RCC 7860 (cell line): Measurements from ENCODE around the gene FBXL7.

Experiments
- DNase-seq: peaks from one replicate; pipeline ENCODE4 v3.0.0-alpha.2; 2015; ENCODE audit warnings: low spot score
- FAIRE-seq: peaks from 2 replicates; lab custom pipeline; 2012; peaks lifted over from hg19 to GRCh38; lab: Jason Lieb, UNC

FBXL7 gene

DNA sequence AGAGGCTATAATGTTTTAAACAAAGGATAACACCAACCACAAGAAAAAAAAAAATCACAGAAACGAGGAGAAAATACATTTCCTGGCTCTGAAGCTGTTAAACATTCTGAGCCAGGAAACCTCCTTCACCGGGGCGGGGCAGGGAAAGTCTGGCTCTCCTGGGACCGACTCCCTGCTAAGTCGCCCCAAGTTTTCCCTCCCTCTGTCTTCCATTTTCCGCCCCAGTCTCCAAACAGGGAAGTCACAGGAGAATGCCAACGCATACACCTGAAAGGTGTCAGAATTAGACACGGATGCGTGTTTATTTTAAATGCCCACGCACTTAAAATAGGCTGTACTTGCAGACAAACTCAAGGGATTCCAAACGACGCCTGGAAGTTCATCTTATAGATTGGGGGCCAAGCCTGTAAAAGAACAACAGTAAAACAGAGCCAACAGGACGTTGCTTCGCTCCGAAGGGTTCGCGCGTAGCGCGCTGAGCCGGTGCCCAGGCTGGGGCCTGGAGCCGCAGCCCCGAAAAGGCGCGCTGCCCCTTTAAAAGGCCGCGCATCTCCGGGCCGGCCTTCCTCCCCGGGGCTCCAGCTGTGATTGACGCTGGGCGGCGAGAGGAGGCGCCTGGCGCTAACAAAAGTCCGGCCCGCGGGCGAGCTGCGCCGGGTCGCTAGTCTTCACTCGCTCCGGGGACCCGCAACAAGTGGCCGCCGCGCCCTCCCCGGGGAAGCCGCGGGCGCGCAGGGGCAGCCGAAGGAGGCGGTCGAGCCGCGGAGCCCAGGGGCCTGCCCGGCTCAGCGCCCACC lies at the start of gene FBXL7:
Gene FBXL7, plus strand, starts transcription at position 653 of the 797 bp plus-strand sequence.
- DNase-seq (peak; percentile 63), FAIRE-seq (peak; percentile 38)

DNA sequence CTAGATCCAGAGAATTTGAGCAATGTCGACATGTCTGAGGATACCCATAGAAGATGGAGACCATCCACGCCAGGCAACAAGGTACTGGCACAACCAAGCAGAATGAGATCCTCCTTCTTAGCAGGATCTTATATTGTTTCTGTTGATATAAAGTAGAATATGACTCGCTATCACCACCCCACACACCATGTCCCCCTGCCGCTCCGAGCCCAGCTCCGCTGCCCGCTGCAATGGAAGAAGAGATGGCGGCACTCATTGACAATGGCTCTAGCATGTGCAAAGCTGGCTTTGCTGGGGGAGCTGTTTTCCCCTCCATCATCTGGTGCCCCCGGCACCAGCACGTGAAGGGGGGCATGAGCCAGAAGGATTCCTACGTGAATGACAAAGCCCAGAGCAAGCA lies 49.5 kb upstream of the FBXL7 start:
- FAIRE-seq (no peak), DNase-seq (no peak)

DNA sequence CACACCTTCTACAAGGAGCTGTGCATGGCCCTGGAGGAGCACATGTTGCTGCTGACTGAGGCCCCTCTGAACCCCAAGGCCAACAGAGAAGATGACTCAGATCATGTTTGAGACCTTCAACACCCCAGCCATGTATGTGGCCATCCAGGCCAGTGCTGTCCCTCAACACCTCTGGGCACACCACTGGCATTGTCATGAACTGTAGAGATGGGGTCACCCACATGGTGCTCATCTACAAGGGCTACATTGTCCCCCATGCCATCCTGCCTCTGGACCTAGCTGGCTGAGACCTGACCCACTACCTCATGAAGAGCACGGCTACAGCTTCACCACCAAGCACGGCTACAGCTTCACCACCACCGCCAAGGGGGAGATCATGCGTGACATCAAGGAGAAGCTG lies 49.0 kb upstream of the FBXL7 start:
- FAIRE-seq, result no peak

DNA sequence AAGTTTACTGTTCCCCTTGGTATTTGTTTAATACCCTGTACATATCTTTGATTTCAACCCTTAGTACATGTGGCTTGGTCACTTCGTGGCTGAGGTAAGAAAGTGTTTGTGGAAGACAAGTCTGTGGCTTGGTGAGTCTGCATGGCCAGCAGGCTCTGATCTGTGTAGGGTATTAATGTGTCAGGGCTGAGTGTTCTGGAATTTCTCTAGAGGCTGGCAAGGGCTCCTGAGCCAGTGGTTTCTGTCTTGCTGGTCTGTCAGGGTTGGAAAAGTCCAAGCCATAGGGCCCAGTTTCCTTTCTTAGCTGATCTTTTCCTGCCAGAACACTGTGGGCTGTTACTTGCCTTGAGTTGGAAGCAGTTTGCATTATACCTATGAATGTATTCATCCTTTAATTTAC lies 48.0 kb upstream of the FBXL7 start:
- DNase-seq, result no peak
- FAIRE-seq, result no peak

More for the DNA sequence above, 49.0 kb upstream of the FBXL7 start:
- DNase-seq, result no peak

DNA sequence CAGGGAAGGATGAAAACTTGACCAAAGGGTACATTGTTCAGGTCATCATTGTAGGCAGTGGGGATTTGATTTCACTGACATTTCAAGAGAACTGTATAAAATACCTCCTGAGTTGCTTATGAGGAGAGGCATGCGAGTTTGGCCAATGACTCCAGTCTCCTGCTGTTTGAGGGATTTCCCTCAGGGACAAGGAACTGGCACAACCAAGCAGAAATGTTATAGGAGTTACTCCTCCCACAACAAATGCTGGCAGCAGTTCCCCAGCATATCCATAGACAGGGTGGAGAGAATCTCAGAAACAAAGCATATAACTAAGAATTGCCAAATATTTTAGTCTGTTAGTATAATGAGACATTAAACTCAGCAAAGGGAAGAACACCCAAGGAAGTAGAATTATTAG lies 47.2 kb upstream of the FBXL7 start:
- DNase-seq (no peak), FAIRE-seq (no peak)

DNA sequence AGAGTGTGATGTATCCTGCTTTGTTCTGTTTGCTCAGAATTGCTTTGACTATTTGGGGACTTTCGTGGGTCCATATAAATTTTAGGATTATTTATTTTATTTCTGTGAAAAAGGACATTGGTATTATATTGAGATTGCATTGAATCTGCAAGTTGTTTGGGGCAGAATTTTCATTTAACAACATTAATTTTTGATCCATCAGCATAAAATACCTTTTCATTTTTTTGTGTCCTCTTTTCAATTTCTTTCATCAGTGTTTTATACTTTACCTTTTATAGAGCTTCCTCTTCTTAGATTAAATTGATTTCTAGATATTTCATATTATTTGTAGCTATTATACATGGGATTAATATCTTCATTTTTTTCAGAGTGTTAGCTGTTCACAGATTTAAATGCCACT lies 40.8 kb upstream of the FBXL7 start:
- DNase-seq (no peak), FAIRE-seq (no peak)

DNA sequence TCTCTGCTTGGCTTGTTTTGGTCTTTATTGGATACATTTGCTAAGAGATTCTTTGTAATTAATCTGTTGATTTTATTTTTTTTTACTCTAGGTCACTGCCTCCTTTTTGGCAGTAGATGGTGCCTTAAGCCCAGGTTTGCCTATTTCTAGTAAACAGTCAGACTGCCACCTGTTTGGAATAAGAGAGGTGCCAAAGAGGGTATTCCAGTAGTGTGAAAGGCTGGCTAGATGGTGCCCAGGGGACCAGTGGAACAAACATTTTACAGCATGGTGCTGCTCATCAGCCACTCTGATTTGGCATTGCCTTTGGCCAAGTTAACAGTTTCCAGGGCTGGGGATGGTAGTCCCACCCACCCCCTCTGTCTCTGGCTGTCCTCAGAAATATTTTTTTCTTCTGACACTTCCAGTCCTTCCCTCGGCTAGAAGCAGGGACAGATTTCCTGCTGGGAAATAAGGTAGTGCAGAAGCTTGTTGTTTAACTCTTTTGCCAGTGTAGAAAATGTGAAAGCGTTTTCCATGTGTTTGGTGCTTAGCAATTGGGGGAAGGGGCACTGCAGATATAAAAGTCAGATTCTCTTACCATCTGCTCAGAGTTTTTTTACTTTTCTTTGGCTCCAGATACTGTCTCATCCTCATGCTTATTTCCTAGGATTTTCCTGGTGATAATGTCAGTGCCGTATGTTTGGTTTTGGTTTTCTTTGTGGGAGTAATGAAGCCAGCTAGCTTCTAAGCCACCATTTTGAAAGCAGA lies 36.6 kb upstream of the FBXL7 start:
- FAIRE-seq, result no peak
- no peak for DNase-seq

DNA sequence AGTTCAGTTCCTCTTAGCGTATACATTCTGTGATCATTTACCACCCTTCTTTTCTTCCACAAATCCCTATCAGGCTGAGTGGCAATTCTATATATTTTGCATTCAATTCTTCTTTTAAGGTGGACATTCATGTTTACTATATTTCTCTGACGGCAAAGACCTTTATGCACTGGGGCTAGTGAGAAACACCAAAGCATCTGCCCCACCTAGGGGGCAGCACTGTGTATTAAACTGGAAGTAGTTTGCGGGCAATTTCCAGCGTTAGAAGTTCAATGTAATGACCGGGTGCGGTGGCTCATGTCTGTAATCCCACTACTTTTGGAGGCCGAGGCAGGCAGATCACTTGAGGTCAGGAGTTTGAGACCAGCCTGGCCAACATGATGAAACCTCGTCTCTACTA lies 27.9 kb upstream of the FBXL7 start:
- DNase-seq, result no peak
- FAIRE-seq, result no peak

DNA sequence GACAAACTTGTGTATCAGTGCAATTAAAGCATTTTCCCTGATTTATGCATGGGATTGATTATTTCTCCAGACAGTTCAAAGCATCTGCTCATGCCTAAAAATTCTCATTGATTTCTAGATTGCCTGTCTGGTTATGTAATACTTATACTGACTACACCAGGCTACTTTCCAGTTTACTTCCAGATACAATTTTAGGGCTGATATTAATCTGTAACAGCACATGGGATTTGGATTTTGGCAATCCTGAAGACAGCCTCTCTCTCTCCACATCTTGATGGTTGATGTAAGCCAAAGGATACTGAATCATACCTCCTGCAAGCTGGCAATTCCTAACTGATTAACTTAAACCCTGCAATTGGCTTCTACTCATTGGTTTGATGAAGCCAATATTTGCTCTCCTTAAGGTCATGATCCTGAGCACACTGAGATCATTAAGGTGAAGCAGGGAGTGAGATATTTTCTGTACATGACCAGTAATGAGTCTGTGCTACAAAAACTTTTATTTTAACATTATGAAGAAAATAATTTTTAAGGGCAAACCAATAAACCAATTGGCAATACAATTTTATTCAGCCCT lies 25.7 kb upstream of the FBXL7 start:
- no peak for FAIRE-seq
- no peak for DNase-seq

DNA sequence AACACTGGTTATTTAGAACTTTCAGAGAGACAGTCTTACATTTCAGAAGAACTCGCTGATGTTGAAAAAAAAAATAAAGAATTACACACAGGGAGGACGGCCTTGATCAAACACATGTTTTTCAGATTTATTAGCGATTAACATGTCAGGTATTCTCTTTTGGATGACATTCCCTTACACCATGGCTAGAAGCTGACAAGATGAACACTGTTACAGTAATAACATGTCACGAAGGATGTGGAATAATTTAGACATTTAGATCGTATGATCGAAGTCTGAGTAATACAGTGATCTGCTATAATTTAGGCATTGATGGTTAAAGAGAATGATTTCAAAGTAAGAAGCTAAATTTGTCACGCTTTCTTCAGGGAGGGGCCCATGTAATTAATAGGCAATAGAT lies 24.6 kb upstream of the FBXL7 start:
- FAIRE-seq (no peak), DNase-seq (no peak)

DNA sequence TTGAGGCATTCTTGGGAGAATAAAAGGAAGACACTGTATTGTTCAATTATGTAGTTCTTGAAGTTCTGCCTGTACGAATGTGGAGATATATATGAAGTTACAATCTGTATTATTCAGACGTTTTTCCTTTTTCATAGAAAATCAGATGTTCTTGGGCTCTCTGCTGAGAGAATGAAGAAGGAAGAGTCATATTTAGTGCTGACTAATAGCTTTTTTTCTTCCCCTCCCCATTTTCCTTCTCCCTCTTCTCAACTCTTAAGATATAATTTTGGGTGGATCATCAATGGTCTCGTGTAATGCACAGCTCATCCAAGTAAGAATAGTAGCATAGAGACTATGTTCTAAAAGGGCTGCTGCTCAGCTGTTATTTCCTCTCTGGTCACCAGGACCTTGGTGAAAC lies 23.0 kb upstream of the FBXL7 start:
- no peak for DNase-seq
- no peak for FAIRE-seq

DNA sequence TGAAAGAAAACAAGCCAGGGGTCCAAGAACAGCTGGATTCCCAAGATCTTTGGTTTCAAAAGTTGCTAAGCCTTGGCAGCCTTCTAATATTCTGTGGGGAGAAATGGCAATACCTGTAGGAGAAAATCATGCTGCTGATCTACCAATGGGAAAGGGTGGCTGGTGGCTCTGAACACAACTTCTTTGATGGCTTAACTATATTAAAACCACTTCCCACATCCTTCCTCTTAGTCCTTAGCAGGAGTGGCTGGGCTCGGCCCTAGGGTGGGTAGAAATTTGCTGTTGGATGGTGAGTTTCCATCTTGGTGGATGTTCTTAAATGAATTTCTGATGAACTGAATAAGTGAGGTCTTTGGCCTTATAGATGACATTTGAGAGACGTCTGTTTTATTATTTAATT lies 19.5 kb upstream of the FBXL7 start:
- FAIRE-seq (no peak), DNase-seq (no peak)

DNA sequence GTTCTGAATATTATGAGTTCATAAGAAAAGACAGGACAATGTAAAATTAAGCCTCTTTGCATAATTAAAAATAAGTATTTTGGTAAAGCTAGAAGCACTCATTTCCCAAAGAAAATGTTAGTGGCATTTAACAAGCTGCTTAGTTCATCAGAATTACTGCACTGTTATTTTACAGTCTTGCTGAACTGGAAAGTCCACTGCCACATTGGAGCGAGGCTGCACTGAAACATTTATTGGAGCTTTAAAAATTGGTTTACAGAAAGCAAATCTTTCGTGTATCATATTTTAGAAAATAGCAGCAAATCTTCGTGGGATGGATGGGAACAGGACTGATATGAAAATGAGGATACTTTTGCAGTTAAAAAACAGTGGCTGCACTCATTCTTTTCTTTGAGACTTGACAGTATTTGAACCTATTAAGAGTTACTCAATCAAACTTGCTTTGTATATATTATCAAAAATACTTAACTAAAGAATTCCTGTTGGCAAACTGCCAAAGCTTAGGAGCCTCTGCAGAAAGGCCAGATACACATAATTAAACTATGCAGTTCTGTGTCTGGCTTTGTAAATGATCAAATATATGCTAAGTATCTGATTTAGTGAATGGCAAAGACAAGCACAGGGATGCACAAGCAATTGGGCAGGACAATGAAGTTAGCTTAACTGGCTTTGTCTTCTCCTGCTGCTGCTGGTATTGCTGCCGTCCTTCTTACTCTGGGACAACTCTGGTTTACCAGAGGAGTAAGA lies 16.5 kb upstream of the FBXL7 start:
- FAIRE-seq (no peak), DNase-seq (no peak)

DNA sequence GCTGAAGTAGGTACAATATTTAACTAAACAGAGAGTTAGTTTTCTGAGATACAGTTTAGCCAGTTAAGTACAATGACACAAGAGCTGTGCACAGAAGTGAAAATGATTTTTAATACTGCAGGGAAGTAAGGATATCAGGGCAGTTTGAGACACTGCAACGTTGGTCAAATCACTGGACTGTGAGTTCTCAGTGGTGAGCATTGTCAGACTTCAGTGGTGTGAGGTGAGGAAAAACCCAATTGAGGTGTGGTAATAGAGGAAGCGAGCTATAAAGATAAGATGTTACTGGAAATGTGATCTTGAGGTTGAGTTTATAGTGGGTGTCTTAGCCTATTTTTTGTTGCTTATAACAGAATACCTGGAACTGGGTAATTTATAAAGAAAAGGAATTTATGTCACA lies 12.8 kb upstream of the FBXL7 start:
- no peak for FAIRE-seq
- DNase-seq, result no peak

DNA sequence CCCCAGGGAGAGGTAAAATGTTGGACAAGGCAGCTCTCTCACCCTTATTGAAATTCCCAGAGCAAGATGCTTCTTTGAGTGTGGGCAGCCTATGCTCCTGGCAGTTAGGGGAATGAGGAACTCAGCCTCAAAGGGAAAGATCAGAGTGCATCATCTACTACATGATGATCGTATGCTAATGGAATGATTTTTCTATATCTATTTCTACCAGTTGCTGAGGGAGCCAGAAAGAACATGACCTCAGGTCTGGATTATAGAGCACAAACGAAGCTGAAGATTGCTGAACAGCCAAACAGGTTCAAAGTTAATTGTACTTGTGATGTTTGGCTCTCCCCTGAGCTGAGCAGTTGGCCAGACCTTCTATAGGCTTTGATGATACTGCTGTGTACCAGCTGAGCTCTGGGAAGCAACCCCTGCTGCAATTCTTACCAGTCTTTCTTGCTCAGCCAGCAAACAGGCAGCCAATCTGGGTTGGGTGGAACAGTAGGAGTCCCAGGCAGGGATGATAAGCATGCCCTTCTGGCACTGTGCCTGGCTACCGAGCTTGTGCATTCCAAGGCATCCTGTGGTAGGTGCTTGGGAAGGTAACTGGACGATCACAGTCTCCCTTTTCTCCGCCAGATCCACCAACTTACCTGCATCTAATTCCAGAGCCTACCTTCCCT lies 10.3 kb upstream of the FBXL7 start:
- FAIRE-seq, result no peak
- DNase-seq, result no peak

DNA sequence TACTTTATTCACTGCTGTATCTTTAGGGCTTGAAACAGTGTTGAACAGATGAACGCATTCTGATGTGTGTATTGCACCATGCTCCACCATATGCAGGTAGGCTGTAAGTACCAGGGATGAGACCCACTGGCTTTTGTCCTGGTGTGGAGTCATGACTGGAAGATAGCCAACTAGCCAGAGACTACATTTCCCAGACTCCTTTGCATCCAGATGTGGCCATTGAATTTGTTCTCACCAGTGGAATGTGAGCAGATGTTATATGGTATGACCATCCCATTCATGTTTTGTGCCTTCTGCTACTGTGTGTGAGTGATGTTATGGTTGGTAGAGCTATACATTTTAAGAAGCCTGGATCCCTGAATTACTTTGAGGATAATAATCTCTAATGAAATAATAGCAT lies 7.4 kb upstream of the FBXL7 start:
- FAIRE-seq, result no peak
- DNase-seq, result no peak

DNA sequence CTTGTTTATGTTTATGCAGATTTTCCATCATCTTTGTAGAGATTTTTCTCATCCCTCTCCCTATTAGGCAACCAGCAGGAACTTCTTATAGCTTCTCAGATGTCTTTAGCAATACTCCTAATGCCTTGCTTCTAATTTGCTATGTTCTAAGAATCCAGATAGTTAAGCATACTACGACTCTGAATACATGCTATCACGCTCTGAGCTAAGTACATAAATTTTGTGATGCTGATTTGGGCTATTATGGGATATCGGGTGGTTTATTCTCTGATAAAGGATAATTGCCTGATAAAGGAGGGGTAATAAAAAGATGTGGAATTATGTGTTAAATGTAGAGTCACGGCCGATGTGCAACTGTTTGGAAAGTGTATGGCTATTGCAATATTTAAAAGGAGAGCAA lies 6.5 kb upstream of the FBXL7 start:
- FAIRE-seq (no peak), DNase-seq (no peak)

DNA sequence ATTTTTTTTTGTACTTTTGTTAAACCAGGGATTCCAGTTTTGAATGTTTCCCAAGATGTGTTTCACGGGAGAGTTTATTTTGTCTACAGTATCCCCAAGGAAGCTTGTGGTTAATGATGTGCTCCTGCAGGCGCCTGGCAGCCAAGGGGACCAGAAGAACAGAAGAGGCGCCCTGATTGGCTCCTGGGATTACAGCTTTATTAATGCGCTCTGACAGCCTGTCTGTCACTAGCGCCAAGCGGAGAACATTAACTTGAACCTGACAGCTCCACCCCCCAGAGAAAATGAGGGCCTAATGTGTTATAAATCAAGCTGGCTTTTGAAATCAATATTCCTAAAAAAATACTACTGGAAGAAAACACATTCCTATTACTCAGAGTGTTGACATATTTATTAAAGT lies 5.0 kb upstream of the FBXL7 start:
- DNase-seq (no peak), FAIRE-seq (no peak)

DNA sequence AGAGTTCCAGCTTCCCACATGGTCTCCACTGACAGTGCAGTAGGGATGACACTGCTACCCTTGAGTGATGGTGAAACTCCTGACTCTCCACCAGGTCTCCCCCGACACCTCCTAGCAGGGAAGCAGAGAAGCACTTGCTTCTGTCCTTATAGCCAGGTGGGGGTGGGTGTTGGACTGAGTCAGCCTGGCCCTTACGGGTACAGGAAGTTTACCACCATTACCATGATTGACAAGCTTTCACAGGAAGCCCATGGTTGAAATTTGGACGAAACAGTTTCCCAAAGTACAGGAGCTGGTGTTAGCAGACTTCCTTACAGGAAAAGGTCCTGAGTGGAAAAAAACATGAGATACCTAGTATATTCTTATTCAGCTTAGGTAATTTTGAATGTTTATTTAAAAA lies 3.1 kb upstream of the FBXL7 start:
- no peak for FAIRE-seq
- DNase-seq, result no peak

DNA sequence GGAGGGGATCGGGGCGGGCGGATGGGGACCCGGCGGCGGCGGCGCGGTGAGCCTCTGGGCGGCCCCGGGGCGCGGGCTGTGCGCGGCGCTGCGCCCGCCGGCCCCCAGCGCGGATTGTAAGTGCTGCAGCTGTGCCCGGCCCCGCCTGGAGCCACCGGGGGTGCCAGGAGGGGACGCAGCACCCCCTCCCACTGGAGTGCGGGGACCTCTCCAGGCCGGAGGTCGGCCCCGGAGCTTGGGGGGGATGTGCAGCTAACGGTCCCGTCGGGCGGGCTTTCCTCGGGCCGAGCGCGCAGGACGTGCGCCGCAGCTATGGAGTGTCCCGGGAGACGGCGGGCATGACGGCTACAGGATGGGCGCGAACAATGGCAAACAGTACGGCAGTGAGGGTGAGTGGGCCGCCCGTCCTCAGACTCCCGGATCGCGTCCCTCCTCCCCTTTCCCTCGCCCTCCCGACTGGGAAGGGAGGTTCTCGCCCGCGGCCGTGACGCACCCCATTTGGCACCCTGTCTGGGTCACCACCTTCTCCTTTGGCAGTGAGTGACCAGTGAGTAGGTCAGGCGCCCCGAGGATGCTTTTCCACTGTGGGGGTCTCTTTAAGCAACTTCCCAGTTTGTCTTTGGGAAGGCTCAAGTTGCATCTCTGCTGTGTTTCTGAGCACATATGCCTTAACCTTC lies 483 bp downstream of the FBXL7 start:
- FAIRE-seq (no peak), DNase-seq (peak; percentile 31)
